Chondrocyte (in vitro differentiated cells): ENCODE measurements around the gene MACROH2A2. TPM values are rescaled to one million over a fixed set of nuclear protein-coding genes. Genes with fewer than 3 reads are reported as not detected.

Source experiments
- DNase-seq: peaks from one replicate; pipeline ENCODE4 v3.0.0; 2021; ENCODE audit warnings: mixed read lengths, low spot score
- H3K27ac Mint-ChIP-seq: one replicate; pipeline ENCODE4 v1.8.0; 2021; ENCODE audit warnings: mild to moderate bottlenecking, moderate library complexity, mixed read lengths; ENCODE audit not compliant: unreplicated experiment
- H3K27me3 Mint-ChIP-seq: 2 replicates; pipeline ENCODE4 v1.8.0; 2021; ENCODE audit warnings: low read depth, mixed read lengths
- H3K36me3 Mint-ChIP-seq: 2 replicates; pipeline ENCODE4 v1.8.0; 2021; ENCODE audit warnings: low read depth, mixed read lengths
- H3K4me1 Mint-ChIP-seq: 2 replicates; pipeline ENCODE4 v1.8.0; 2021; ENCODE audit warnings: low read depth, mild to moderate bottlenecking, mixed read lengths
- H3K4me3 Mint-ChIP-seq: one replicate; pipeline ENCODE4 v1.8.0; 2021; ENCODE audit warnings: mild to moderate bottlenecking, moderate library complexity, mixed read lengths; ENCODE audit not compliant: unreplicated experiment
- H3K9me3 Mint-ChIP-seq: 2 replicates; pipeline ENCODE4 v1.8.0; 2021; ENCODE audit warnings: low read depth, mixed read lengths
- CTCF ChIP-seq: fragments of 200-600 bp; sonication (generic); IDR thresholded peaks from 2 replicates; pipeline ENCODE4 v1.5.0; 2021; ENCODE audit warnings: antibody characterized with exemption, mild to moderate bottlenecking, moderate library complexity
- total RNA-seq: library from RNA; stranded (reverse); gene quantifications from 3 replicates; pipeline ENCODE4 v1.2.1, GENCODE V29; 2021

MACROH2A2 gene
- total RNA-seq, 1 donor from 2014 or later, result 22.9 TPM

GRCh38 chr10:70139151-70139996 is 86.7 kb downstream of the MACROH2A2 start:
- TF ChIP-seq CTCF, result no peak
- Mint-ChIP-seq H3K27ac (no peak overlapping the region), H3K9me3 (no peaks in the 10 kb centered on the region), H3K4me1 (peaks cover 2% of the 10 kb centered on the region), H3K4me3 (no peak overlapping the region), H3K36me3 (peaks cover 9% of the 10 kb centered on the region), H3K27me3 (no peaks in the 10 kb centered on the region)
- no peak for DNase-seq

GRCh38 chr10:70139997-70140250 is 87.3 kb downstream of the MACROH2A2 start:
- H3K9me3 Mint-ChIP-seq, result no peaks in the 10 kb centered on the region
- H3K4me1 Mint-ChIP-seq, result peaks cover 6% of the 10 kb centered on the region
- H3K27ac Mint-ChIP-seq, result no peak overlapping the region
- no peak for DNase-seq
- no peak for TF ChIP-seq CTCF
- no peak overlapping the region for H3K4me3 Mint-ChIP-seq
- H3K27me3 Mint-ChIP-seq, result no peaks in the 10 kb centered on the region
- H3K36me3 Mint-ChIP-seq, result peaks cover 9% of the 10 kb centered on the region

- Mint-ChIP-seq H3K36me3 (peaks cover 8% of the 10 kb centered on the region), H3K27me3 (no peaks in the 10 kb centered on the region), H3K4me3 (no peak overlapping the region), H3K9me3 (no peaks in the 10 kb centered on the region), H3K4me1 (peaks cover 10% of the 10 kb centered on the region), H3K27ac (no peak overlapping the region)
- no peak for TF ChIP-seq CTCF
- DNase-seq, result no peak
These were observed 87.7 kb downstream of the MACROH2A2 start for GRCh38 chr10:70140297-70140696.

- no peak for TF ChIP-seq CTCF
- Mint-ChIP-seq H3K4me3 (no peak overlapping the region), H3K36me3 (peaks cover 4% of the 10 kb centered on the region), H3K9me3 (no peaks in the 10 kb centered on the region), H3K4me1 (peaks cover 20% of the 10 kb centered on the region), H3K27ac (no peak overlapping the region), H3K27me3 (no peaks in the 10 kb centered on the region)
- DNase-seq, result no peak
These were observed 89.9 kb downstream of the MACROH2A2 start for GRCh38 chr10:70142555-70142954.

GRCh38 chr10:70144372-70145110 is 91.9 kb downstream of the MACROH2A2 start:
- Mint-ChIP-seq H3K9me3 (no peaks in the 10 kb centered on the region), H3K27ac (no peak overlapping the region), H3K27me3 (no peaks in the 10 kb centered on the region), H3K4me1 (peaks cover 31% of the 10 kb centered on the region), H3K36me3 (peaks cover 1% of the 10 kb centered on the region), H3K4me3 (peak overlapping the region; percentile 83)
- TF ChIP-seq CTCF, result no peak
- no peak for DNase-seq
